ENCODE data around the gene KIF1A.

DNA sequence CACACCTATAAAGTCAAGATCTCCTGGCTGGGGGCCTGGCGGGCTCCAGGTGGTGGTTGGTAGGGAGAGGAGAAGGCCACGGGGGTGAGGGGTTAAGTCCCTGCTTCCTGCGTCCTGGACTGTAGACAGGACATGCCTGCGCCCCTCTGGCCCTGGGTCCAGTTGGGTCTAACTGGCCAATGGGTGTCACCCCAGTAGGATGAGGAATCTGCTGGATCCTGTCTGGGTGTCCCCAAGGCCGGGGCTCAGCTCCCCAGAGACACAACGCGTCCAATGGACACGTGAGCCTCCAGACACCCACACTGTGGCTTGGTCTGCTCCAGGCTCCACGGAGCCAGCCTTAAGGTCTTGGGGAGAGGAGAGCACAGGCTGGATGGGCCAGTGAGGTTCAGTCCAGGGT lies 108.7 kb downstream of the KIF1A start:
- TF ChIP-seq, protein P1, sequence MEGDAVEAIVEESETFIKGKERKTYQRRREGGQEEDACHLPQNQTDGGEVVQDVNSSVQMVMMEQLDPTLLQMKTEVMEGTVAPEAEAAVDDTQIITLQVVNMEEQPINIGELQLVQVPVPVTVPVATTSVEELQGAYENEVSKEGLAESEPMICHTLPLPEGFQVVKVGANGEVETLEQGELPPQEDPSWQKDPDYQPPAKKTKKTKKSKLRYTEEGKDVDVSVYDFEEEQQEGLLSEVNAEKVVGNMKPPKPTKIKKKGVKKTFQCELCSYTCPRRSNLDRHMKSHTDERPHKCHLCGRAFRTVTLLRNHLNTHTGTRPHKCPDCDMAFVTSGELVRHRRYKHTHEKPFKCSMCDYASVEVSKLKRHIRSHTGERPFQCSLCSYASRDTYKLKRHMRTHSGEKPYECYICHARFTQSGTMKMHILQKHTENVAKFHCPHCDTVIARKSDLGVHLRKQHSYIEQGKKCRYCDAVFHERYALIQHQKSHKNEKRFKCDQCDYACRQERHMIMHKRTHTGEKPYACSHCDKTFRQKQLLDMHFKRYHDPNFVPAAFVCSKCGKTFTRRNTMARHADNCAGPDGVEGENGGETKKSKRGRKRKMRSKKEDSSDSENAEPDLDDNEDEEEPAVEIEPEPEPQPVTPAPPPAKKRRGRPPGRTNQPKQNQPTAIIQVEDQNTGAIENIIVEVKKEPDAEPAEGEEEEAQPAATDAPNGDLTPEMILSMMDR (IDR thresholded peaks at IDR 0.05), result no peak
- no peak for TF ChIP-seq POLR2A (IDR thresholded peaks at IDR 0.05)
- TF ChIP-seq POLR2AphosphoS5 (IDR thresholded peaks at IDR 0.05), result no peak

Measured in suprapubic skin (tissue), 4 donors.